ENCODE data around the gene RHOF. TPM values are rescaled to one million over a fixed set of nuclear protein-coding genes. Genes with fewer than 3 reads are reported as not detected.

Gene RHOF
- 16.5 TPM for total RNA-seq

- TF ChIP-seq POLR2AphosphoS5 (IDR thresholded peaks at IDR 0.05; ENCODE audit: insufficient read depth in 1 of 2, low read depth in 1 of 2) (no peak), CTCF (IDR thresholded peaks at IDR 0.05) (no peak), POLR2A (IDR thresholded peaks at IDR 0.05) (no peak)
- peaks cover 65% of the 10 kb centered on the region for H3K4me1 ChIP-seq
- intact Hi-C loops (cut with DNase I) = loop anchor here (5.0 kb wide), 1 partner anchor 96 kb away; no protein-coding TSS in a partner anchor
Observed at GRCh38 chr12:121793440-121793837, at the start of gene RHOF. RHOF (minus strand) TSS chr12:121793688; CDS start chr12:121793633, 55 bp downstream.

GRCh38 chr12:121839993-121840761, 46.7 kb upstream of the RHOF start:
- TF ChIP-seq POLR2AphosphoS5 (IDR thresholded peaks at IDR 0.05; ENCODE audit: insufficient read depth in 1 of 2, low read depth in 1 of 2) = no peak
- TF ChIP-seq POLR2A (IDR thresholded peaks at IDR 0.05) = no peak
- TF ChIP-seq CTCF (IDR thresholded peaks at IDR 0.05) = no peak
- DNase-seq (ENCODE audit: extremely low spot score in 2 of 2) = no peak
- peak overlapping the region; percentile 60 to 66 for H3K4me3 ChIP-seq
- H3K36me3 ChIP-seq = no peaks in the 10 kb centered on the region
- no peaks in the 10 kb centered on the region for H3K9me3 ChIP-seq
- H3K27ac ChIP-seq = peak overlapping the region; percentile 76
- no peaks in the 10 kb centered on the region for H3K27me3 ChIP-seq
- peaks cover 11% of the 10 kb centered on the region for H3K4me1 ChIP-seq
- intact Hi-C loops (cut with DNase I) = no loop called here

More at GRCh38 chr12:121793440-121793837, at the start of gene RHOF:
- peak within 1 kb of the TSS; percentile 62 to 65 for H3K4me3 ChIP-seq
- peaks cover 0 to 11% of the 10 kb centered on the region in 2 donors for H3K36me3 ChIP-seq
- no peaks in the 10 kb centered on the region for H3K27me3 ChIP-seq
- DNase-seq (ENCODE audit: extremely low spot score in 2 of 2) = no peak
- H3K9me3 ChIP-seq = no peaks in the 10 kb centered on the region
- H3K27ac ChIP-seq = peak within 1 kb of the TSS; percentile 100

- Histone ChIP-seq H3K36me3 (no peaks in the 10 kb centered on the region), H3K27ac (peak overlapping the region; percentile 76), H3K9me3 (no peaks in the 10 kb centered on the region), H3K4me3 (peak overlapping the region; percentile 60 to 66), H3K27me3 (no peaks in the 10 kb centered on the region), H3K4me1 (peaks cover 11% of the 10 kb centered on the region)
- DNase-seq (ENCODE audit: extremely low spot score in 2 of 2) = peak; percentile 97 to 98
- intact Hi-C loops (cut with DNase I) = no loop called here
- TF ChIP-seq POLR2A (IDR thresholded peaks at IDR 0.05) (peak in 1 of 2 donors; percentile 14), CTCF (IDR thresholded peaks at IDR 0.05) (peak in 2 of 3 experiments; percentile 11 to 16), POLR2AphosphoS5 (IDR thresholded peaks at IDR 0.05; ENCODE audit: insufficient read depth in 1 of 2, low read depth in 1 of 2) (peak; percentile 84)
Observed at GRCh38 chr12:121839106-121839992, 45.9 kb upstream of the RHOF start.

- TF ChIP-seq POLR2AphosphoS5 (IDR thresholded peaks at IDR 0.05; ENCODE audit: insufficient read depth in 1 of 2, low read depth in 1 of 2) (no peak), POLR2A (IDR thresholded peaks at IDR 0.05) (no peak), CTCF (IDR thresholded peaks at IDR 0.05) (no peak)
- H3K9me3 ChIP-seq = no peaks in the 10 kb centered on the region
- intact Hi-C loops (cut with DNase I) = no loop called here
Observed at GRCh38 chr12:121838126-121838525, 44.6 kb upstream of the RHOF start.

More at GRCh38 chr12:121838126-121838525, 44.6 kb upstream of the RHOF start:
- no peak for DNase-seq (ENCODE audit: extremely low spot score in 2 of 2)
- Histone ChIP-seq H3K27me3 (no peaks in the 10 kb centered on the region), H3K4me1 (peaks cover 11% of the 10 kb centered on the region), H3K36me3 (no peaks in the 10 kb centered on the region), H3K27ac (no peak overlapping the region), H3K4me3 (no peak overlapping the region)

Data from vagina (tissue), 2 donors.